ENCODE measurements around the gene CALN1. TPM values are rescaled to one million over a fixed set of nuclear protein-coding genes. Genes with fewer than 3 reads are reported as not detected.
"Not testable (repeated sequence)": the region's sequence is repeated elsewhere in the genome, so short reads cannot be mapped to it uniquely, and the experiment has no call there.

The CALN1 gene
- total RNA-seq, 1 donor from 2014 or later = not detected

DNA sequence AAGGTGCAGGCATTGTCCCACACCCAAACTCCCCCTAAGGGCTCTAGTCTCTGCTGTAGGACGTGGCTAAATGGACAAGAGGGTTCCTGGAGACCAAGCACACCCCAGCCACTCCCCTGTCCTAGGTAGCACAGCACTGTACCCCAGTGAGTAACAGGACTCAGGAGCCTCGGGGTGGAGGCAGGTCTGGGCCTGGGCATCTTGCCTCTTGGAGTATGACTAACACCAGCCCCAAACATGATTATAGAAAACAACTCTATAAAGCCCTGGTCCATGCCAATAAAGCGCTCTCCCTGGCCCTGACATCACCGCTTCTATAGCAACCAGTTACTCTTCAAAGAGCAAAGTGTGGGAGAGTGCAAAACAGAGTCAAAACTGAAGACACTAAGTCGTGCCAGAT is 195.0 kb downstream of the CALN1 start:
- no peak overlapping the region for H3K4me3 ChIP-seq (ENCODE audit: low read depth, low read length)
- TF ChIP-seq, protein P1, sequence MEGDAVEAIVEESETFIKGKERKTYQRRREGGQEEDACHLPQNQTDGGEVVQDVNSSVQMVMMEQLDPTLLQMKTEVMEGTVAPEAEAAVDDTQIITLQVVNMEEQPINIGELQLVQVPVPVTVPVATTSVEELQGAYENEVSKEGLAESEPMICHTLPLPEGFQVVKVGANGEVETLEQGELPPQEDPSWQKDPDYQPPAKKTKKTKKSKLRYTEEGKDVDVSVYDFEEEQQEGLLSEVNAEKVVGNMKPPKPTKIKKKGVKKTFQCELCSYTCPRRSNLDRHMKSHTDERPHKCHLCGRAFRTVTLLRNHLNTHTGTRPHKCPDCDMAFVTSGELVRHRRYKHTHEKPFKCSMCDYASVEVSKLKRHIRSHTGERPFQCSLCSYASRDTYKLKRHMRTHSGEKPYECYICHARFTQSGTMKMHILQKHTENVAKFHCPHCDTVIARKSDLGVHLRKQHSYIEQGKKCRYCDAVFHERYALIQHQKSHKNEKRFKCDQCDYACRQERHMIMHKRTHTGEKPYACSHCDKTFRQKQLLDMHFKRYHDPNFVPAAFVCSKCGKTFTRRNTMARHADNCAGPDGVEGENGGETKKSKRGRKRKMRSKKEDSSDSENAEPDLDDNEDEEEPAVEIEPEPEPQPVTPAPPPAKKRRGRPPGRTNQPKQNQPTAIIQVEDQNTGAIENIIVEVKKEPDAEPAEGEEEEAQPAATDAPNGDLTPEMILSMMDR (conservative IDR thresholded peaks at IDR 0.05; ENCODE audit: low read depth, low read length) = no peak
- DNase-seq (ENCODE audit: low read depth) = no peak

DNA sequence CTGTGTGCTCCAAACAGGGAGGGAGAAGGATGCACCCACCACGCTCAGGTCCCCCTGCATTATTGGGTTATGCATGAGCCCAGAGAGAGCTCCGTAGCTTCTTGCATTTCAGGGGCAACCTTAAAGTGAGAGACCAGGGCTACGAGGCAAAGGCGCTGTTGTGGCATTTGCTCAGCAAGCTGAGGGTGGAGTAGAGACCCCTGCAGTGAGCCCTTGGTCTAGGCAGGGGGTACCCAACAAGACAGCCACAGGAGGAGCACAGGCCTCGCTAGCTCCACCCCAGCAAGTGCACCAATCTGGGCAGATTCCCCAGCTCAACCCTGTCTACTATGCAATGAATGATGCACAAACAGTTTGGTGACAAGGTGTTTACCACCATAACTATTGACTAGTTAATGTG is 198.4 kb downstream of the CALN1 start:
- TF ChIP-seq, protein P1 (conservative IDR thresholded peaks at IDR 0.05; ENCODE audit: low read depth, low read length) = no peak
- no peak for DNase-seq (ENCODE audit: low read depth)
- no peak overlapping the region for H3K4me3 ChIP-seq (ENCODE audit: low read depth, low read length)

DNA sequence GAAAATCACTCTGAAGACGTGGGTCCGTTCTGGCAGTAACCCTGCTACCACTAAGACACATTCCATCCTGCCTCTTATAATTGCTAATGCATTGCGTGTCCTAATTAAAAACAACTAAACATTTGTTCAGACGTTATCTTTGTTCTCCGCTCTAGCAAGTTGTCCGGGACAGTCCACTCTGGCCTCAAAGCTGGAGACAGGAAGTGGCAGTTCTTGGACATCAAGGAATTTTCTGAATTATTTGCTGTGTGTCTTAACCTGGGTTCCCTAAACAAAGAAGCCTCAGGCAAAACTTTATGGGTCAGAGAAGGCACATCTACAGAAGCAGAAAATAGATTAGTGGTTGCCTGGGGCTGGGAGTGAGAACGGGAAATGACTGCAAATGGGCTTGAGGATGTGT is 199.1 kb downstream of the CALN1 start:
- TF ChIP-seq, protein P1 (conservative IDR thresholded peaks at IDR 0.05; ENCODE audit: low read depth, low read length) = no peak

DNA sequence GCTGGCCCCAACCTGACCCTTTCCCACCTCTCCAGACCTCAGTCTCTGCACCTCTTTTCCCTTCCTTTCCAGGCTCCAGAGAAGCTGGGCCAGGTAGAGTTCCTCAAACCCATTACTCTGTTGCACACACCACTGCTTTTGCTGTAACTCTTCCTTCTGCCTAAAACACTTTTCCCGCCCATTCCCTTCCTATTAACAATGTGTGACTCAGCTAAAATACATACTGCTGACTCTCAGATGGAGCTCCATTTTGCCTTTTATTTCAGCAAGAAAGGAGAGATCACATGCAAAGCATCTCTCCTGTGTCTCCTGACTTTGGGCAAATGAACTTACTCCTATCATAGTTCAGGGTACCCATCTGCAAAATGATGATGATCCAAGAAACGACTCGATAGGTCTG is 201.0 kb downstream of the CALN1 start:
- no peak for DNase-seq (ENCODE audit: low read depth)
- TF ChIP-seq, protein P1 (conservative IDR thresholded peaks at IDR 0.05; ENCODE audit: low read depth, low read length) = no peak
- H3K4me3 ChIP-seq (ENCODE audit: low read depth, low read length) = no peak overlapping the region

More for the DNA sequence above, 199.1 kb downstream of the CALN1 start:
- H3K4me3 ChIP-seq (ENCODE audit: low read depth, low read length) = no peak overlapping the region
- DNase-seq (ENCODE audit: low read depth) = no peak

DNA sequence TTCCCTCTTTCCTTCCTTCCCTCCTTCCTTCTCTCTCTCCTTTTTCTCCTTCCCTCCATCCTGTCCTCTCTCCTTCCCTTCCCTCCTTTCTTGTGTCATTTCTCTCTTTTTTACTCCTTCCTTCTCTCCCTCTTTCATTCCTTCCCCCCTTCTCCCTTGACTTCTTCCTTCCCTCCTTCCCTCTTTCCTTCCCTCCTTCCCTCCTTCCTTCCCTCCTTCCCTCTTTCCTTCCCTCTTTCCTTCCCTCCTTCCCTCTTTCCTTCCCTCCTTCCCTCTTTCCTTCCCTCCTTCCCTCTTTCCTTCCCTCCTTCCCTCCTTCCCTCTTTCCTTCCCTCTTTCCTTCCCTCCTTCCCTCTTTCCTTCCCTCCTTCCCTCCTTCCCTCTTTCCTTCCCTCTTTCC is 203.1 kb downstream of the CALN1 start:
- DNase-seq (ENCODE audit: low read depth); H3K4me3 ChIP-seq (ENCODE audit: low read depth, low read length): not testable (repeated sequence)

DNA sequence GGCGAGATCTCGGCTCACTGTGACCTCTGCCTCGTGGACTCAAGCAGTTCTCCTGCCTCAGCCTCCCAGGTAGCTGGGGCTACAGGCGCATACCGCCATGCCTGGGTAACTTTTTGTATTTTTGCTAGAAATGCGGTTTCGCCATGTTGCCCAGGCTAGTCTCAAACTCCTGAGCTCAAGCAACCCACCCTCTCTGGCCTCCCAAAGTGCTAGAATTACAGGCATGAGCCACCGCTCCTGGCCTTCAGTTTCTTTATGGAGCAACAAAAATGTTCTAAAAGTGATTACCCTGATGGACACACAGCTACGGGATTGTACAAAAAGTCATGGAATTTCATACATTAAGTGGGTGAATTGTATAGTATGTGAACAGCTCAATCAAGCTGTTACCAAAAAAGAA is 216.0 kb downstream of the CALN1 start:
- TF ChIP-seq, protein P1 (conservative IDR thresholded peaks at IDR 0.05; ENCODE audit: low read depth, low read length) = no peak
- DNase-seq (ENCODE audit: low read depth) = no peak
- H3K4me3 ChIP-seq (ENCODE audit: low read depth, low read length) = no peak overlapping the region

DNA sequence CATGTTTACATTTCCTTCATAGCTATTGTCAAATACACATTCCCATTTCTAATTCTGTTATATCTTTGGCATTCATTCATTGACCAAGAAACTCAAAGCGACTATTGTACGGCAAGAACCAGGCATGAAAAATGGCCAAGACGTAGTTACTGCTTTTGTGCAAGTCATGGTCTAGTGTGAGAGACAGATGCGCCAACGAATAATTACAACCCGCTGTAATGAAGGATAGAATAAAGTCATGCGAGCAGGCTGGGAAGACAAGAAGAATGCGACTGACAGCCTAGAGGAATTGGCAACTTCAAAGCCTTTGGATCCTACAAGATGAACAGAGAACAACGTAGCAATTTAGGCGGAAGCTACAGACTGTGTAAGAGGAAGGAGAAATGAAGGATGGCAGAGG is 221.2 kb downstream of the CALN1 start:
- H3K4me3 ChIP-seq (ENCODE audit: low read depth, low read length) = no peak overlapping the region
- TF ChIP-seq, protein P1 (conservative IDR thresholded peaks at IDR 0.05; ENCODE audit: low read depth, low read length) = no peak
- DNase-seq (ENCODE audit: low read depth) = no peak

DNA sequence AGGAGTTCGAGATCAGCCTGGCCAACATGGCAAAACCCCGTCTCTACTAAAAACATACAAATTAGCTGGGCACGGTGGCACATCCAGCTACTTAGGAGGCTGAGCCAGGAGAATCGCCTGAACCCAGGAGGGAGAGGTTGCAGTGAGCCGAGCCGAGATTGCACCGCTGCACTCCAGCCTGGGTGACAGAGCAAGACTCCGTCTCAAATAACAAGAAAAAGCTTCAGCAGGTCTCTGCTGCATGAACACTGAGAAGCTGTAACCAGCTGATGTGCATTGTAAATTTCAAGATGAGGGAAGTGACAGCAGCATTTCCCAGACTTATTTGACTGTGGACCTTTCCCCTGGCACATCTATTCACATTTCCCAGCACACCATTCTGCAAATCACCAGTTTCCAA is 222.0 kb downstream of the CALN1 start:
- TF ChIP-seq, protein P1 (conservative IDR thresholded peaks at IDR 0.05; ENCODE audit: low read depth, low read length) = no peak
- DNase-seq (ENCODE audit: low read depth) = no peak
- H3K4me3 ChIP-seq (ENCODE audit: low read depth, low read length) = no peak overlapping the region

Data from epithelial cell of proximal tubule (primary cell).